Measurements from ENCODE around the gene MORN3. TPM values are rescaled to one million over a fixed set of nuclear protein-coding genes. Genes with fewer than 3 reads are reported as not detected.
A peak's percentile ranks its signal among the peaks of the same experiment; 100 is the strongest.

Gene MORN3
- total and polyA plus RNA-seq, 2 donors (not counting 1 experiment from before 2014, with no cell fraction given): 0.22 to 1.3 TPM

DNA sequence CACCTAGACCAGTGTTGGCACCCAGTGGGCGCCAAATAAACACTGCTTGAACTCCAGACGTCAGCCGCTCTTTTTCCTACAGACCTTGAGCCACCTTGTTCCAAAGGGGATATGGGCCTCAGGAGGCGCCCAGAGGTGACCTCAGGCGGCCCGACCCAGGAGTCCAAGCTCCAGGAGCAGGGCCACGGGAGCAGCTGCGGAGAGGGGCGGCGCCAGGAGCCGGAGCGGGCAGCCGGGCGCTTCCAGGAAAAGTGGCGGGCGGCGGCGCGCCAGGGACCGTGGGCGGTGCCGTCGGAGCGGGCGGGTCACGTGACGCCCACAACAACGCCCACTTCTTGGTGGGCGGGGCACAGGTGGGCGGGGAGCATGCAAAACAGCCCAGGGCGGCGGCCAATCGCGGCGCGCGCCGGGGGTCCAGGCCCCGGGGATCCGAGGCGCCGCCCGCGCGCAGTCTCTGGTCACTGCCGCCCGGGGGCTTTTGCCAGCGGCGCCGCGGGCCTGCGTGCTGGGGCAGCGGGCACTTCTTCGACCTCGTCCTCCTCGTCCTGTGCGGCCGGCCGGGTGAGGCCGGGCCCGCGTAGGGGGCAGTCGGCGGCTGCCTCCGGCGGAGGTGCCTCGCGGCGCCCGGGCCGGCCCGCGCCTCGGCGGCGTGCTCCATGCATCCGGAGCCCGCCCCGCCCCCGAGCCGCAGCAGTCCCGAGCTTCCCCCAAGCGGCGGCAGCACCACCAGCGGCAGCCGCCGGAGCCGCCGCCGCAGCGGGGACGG, 43.2 kb downstream of the MORN3 start, which contains the start of gene ORAI1:
ORAI1 (plus strand) TSS at position 444 of the 766 bp plus-strand sequence.
- Histone ChIP-seq H3K4me3 (ENCODE audit: control extremely low read depth in 1 of 5, extremely low read depth in 1 of 5, insufficient read depth in 1 of 5, low read depth in 2 of 5, low read length in 4 of 5) (peak within 1 kb of the TSS; percentile 61 to 93 (median 82)), H3K27ac (ENCODE audit: low read length in 2 of 2) (peak within 1 kb of the TSS; percentile 87 to 91), H3K9ac (ENCODE audit: low read length) (peak within 1 kb of the TSS; percentile 80), H3K79me2 (ENCODE audit: control insufficient read depth, insufficient read depth, low read length) (peaks cover 45% of the 10 kb centered on the region), H3K27me3 (replicated peaks in 1 of 4; ENCODE audit: control extremely low read depth in 1 of 4, control insufficient read depth in 3 of 4, insufficient read depth in 4 of 4, low read length in 3 of 4) (no peaks in the 10 kb centered on the region), H3K4me1 (ENCODE audit: control insufficient read depth in 2 of 2, insufficient read depth in 2 of 2, low read length in 2 of 2) (peaks cover 40 to 50% of the 10 kb centered on the region in 2 donors), H2AFZ (ENCODE audit: insufficient read depth, low read depth, low read length, poor library complexity, severe bottlenecking) (peak within 1 kb of the TSS; percentile 89), H4K20me1 (ENCODE audit: control insufficient read depth, insufficient read depth, low read length, poor library complexity, severe bottlenecking) (peaks cover 37% of the 10 kb centered on the region), H3K9me3 (ENCODE audit: control extremely low read depth in 1 of 3, control insufficient read depth in 2 of 3, insufficient read depth in 1 of 3, low read length in 2 of 3) (no peaks in the 10 kb centered on the region), H3K4me2 (replicated peaks; ENCODE audit: low read depth, low read length, poor library complexity, severe bottlenecking) (peak within 1 kb of the TSS; percentile 89), H3K36me3 (replicated peaks in 1 of 2; ENCODE audit: control extremely low read depth in 1 of 2, control insufficient read depth in 1 of 2, extremely low read depth in 1 of 2, insufficient read depth in 2 of 2, low read length in 1 of 2) (peaks cover 0 to 10% of the 10 kb centered on the region in 2 experiments)
- Mint-ChIP-seq H3K27me3 (no peaks in the 10 kb centered on the region), H3K9me3 (ENCODE audit: insufficient read depth) (no peaks in the 10 kb centered on the region), H3K4me3 (peak within 1 kb of the TSS; percentile 96), H3K27ac (peak within 1 kb of the TSS; percentile 96), H3K4me1 (peaks cover 48% of the 10 kb centered on the region)
- DNase-seq (peak; percentile 97), ATAC-seq (ENCODE audit: low read depth) (peak; percentile 76)
- CTCF ChIA-PET: interaction anchor here (0.6 to 12.0 kb wide), 28 partner anchors 10 to 1044 kb away, joined by 3 to 213 read pairs (median 6); partner anchors contain the start of genes KDM2B, MORN3 and TMEM120B
- under 1% methylated on average over 92 of the region's 92 CpGs for WGBS (ENCODE audit: insufficient coverage)
- intact Hi-C loops (cut with micrococcal nuclease): loop anchor here (1.0 to 5.0 kb wide), 8 partner anchors 36 to 166 kb away; partner anchors contain the start of genes RHOF and TMEM120B
- no peak for TF ChIP-seq EZH2 (IDR thresholded peaks at IDR 0.05; ENCODE audit: borderline replicate concordance, insufficient read depth, low read depth, low read length, poor library complexity, severe bottlenecking)
- TF ChIP-seq, protein P1, sequence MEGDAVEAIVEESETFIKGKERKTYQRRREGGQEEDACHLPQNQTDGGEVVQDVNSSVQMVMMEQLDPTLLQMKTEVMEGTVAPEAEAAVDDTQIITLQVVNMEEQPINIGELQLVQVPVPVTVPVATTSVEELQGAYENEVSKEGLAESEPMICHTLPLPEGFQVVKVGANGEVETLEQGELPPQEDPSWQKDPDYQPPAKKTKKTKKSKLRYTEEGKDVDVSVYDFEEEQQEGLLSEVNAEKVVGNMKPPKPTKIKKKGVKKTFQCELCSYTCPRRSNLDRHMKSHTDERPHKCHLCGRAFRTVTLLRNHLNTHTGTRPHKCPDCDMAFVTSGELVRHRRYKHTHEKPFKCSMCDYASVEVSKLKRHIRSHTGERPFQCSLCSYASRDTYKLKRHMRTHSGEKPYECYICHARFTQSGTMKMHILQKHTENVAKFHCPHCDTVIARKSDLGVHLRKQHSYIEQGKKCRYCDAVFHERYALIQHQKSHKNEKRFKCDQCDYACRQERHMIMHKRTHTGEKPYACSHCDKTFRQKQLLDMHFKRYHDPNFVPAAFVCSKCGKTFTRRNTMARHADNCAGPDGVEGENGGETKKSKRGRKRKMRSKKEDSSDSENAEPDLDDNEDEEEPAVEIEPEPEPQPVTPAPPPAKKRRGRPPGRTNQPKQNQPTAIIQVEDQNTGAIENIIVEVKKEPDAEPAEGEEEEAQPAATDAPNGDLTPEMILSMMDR (IDR thresholded peaks at IDR 0.05): no peak
- POLR2A ChIA-PET: interaction anchor here (0.5 to 5.2 kb wide), 19 partner anchors 9 to 175 kb away, joined by 3 to 59 read pairs (median 7); partner anchors contain the start of genes KDM2B, MORN3 and TMEM120B

All from B cell (primary cell).